ENCODE data around the gene RBM22.

DNA sequence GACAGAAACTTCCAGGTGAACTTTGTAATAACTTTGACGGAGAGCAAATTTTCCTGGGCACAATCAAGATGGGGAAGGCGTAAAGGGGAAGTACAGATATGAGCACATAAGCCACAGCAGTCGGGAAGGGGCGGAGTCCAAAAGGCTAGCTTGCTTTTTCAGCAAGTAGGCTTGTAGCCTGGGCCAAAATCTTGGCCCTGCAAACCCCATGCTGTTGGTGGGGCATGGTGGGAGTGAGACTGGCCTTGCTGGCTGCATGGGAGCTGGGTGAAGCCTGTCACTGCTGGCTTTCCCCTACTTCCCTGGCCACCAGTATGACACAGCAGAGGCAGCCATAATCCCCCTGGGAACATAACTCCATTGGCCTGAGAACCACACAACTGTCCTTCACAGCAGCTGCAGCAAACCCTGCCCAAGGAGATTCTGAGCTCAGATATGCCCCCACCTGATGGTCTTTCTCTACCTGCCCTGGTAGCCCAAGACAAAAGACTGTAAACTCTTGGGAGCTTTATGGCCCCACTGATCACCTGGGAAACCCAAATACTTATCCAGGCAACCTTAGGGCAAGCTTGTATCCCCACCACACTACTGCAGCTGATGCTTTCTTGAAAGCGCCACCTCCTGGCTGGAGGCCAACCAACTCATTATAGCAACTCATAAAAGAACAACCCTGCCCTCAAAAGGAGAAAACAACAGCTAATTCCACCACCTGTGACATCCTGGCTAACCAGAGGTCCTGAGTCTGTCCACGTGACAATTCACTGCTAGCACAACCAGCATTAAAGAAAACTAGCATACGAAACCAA is 33.9 kb upstream of the RBM22 start:
- no peak for TF ChIP-seq EP300 (IDR thresholded peaks at IDR 0.05)
- TF ChIP-seq POLR2A (IDR thresholded peaks at IDR 0.05) = no peak
